PC-3 (cell line): ENCODE data around the gene FAM13A. TPM values are rescaled to one million over a fixed set of nuclear protein-coding genes. Genes with fewer than 3 reads are reported as not detected.

Experiments
- ATAC-seq: fragments of 200-7000 bp; cut with Tn5 transposase; 2 replicates; pipeline ENCODE4 v1.9.1; 2020; ENCODE audit warnings: mild to moderate bottlenecking, moderate library complexity
- BruUV-seq: library from RNA; stranded (reverse); fragments of 400-500 nt; replicated peaks from 2 replicates; lab custom pipeline; 2021; lab: Mats Ljungman, UMichigan
- CTCF ChIA-PET: fragments of 300-600 bp; sonication (Branson Sonifier 250); formaldehyde crosslinking; loops from one replicate; lab custom pipeline; 2022; ENCODE audit warnings: antibody characterized with exemption; lab: Charles Lee
- POLR2A ChIA-PET: fragments of 300-600 bp; sonication (Branson Sonifier 250); formaldehyde crosslinking; loops from one replicate; lab custom pipeline; 2022; ENCODE audit warnings: antibody characterized with exemption; ENCODE audit not compliant: unreplicated experiment; lab: Charles Lee
- DNase-seq: peaks from one replicate; pipeline ENCODE4 v3.0.0-alpha.2; 2015
- H2AFZ ChIP-seq: fragments of 300-600 bp; sonication (generic); 2 replicates; pipeline ENCODE4 v1.6.0; 2016; ENCODE audit warnings: antibody characterized with exemption, low read length
- H3F3A ChIP-seq: fragments of 300-600 bp; sonication (generic); one replicate; pipeline ENCODE4 v1.6.0; 2017; ENCODE audit warnings: antibody characterized with exemption, low read length, control low read depth, mild to moderate bottlenecking; ENCODE audit not compliant: unreplicated experiment
- H3K27ac ChIP-seq: fragments of 300-600 bp; sonication (generic); 2 replicates; pipeline ENCODE4 v1.5.1; 2016; ENCODE audit warnings: mild to moderate bottlenecking, low read length
- H3K27me3 ChIP-seq: fragments of 300-600 bp; sonication (generic); 2 replicates; pipeline ENCODE4 v1.6.1; 2016; ENCODE audit warnings: low read length, mixed read lengths
- H3K36me3 ChIP-seq: fragments of 300-600 bp; sonication (generic); 2 replicates; pipeline ENCODE4 v1.6.1; 2016; ENCODE audit warnings: low read depth, mixed run types, low read length, mixed read lengths
- H3K4me1 ChIP-seq: fragments of 300-600 bp; sonication (generic); 2 replicates; pipeline ENCODE4 v1.5.1; 2016; ENCODE audit warnings: low read length; ENCODE audit not compliant: insufficient read depth
- H3K4me2 ChIP-seq: fragments of 300-600 bp; sonication (generic); 2 replicates; pipeline ENCODE4 v1.6.0; 2016; ENCODE audit warnings: low read length
- H3K4me3 ChIP-seq: fragments of 300-600 bp; sonication (generic); 2 replicates; pipeline ENCODE4 v1.5.1; 2016; ENCODE audit warnings: mild to moderate bottlenecking, low read length, mixed read lengths
- H3K79me2 ChIP-seq: fragments of 300-600 bp; sonication (generic); 2 replicates; pipeline ENCODE4 v1.6.1; 2017; ENCODE audit warnings: low read length, mixed read lengths
- H3K9ac ChIP-seq: fragments of 300-600 bp; sonication (generic); 2 replicates; pipeline ENCODE4 v1.6.0; 2016; ENCODE audit warnings: mild to moderate bottlenecking, low read length
- H3K9me2 ChIP-seq: fragments of 300-600 bp; sonication (generic); replicated peaks from 2 replicates; pipeline ENCODE4 v1.6.1; 2016; ENCODE audit warnings: mixed run types, low read length, mixed read lengths
- H3K9me3 ChIP-seq: fragments of 300-600 bp; sonication (generic); 2 replicates; pipeline ENCODE4 v1.6.1; 2016; ENCODE audit warnings: low read length, mixed read lengths
- H4K20me1 ChIP-seq: fragments of 300-600 bp; sonication (generic); 2 replicates; pipeline ENCODE4 v1.6.1; 2016; ENCODE audit warnings: low read length, mixed read lengths
- CTCF ChIP-seq: fragments of 300-600 bp; sonication (generic); conservative IDR thresholded peaks from 2 replicates; pipeline ENCODE4 v1.5.1; 2017; ENCODE audit warnings: antibody characterized with exemption, low read depth, mild to moderate bottlenecking, low read length
- EZH2 ChIP-seq: fragments of 300-600 bp; sonication (generic); IDR thresholded peaks from one replicate; pipeline ENCODE4 v1.6.1; 2017; ENCODE audit warnings: antibody characterized with exemption, mild to moderate bottlenecking, low read length; ENCODE audit not compliant: unreplicated experiment
- EZH2phosphoT487 ChIP-seq: fragments of 300-600 bp; sonication (generic); IDR thresholded peaks from 2 replicates; pipeline ENCODE4 v1.6.1; 2018; ENCODE audit warnings: mild to moderate bottlenecking, antibody characterized with exemption, low read length, borderline replicate concordance
- intact Hi-C: fragments of 100-400 bp; cut with micrococcal nuclease; formaldehyde crosslinking; loops from 2 replicates; pipeline ENCODE4 v1.9.0; 2023
- total RNA-seq: library from RNA; depleted of rRNA; stranded (reverse); fragments of >200 nt; gene quantifications from 2 replicates; pipeline ENCODE4 v1.2.3, GENCODE V29; 2014

Gene FAM13A
- total RNA-seq, 1 experiment from 2014 or later = 8.6 TPM

- DNase-seq (no peak), ATAC-seq (no peak)
- Histone ChIP-seq H3K9me2 (no peaks in the 10 kb centered on the region), H3K4me1 (no peaks in the 10 kb centered on the region), H3K79me2 (no peaks in the 10 kb centered on the region), H3K36me3 (no peaks in the 10 kb centered on the region), H3K27me3 (no peaks in the 10 kb centered on the region), H3K9me3 (no peaks in the 10 kb centered on the region), H3F3A (no peaks in the 10 kb centered on the region), H3K9ac (no peak overlapping the region), H4K20me1 (no peaks in the 10 kb centered on the region), H3K4me3 (no peak overlapping the region), H2AFZ (no peak overlapping the region), H3K27ac (no peak overlapping the region), H3K4me2 (no peak overlapping the region)
- ChIA-PET CTCF (no interaction called here), POLR2A (no interaction called here)
- no TSS peak for BruUV-seq
- no peak for TF ChIP-seq CTCF
- no peak for TF ChIP-seq EZH2
- no peak for TF ChIP-seq EZH2phosphoT487
- intact Hi-C loops = no loop called here
Measured at GRCh38 chr4:88836216-88836615, 220.8 kb downstream of the FAM13A start.

- H3K79me2 ChIP-seq = no peaks in the 10 kb centered on the region
- POLR2A ChIA-PET = no interaction called here
- H3K4me2 ChIP-seq = no peak overlapping the region
- CTCF ChIA-PET = no interaction called here
- ATAC-seq (no peak), DNase-seq (no peak)
- H2AFZ ChIP-seq = no peak overlapping the region
- H3K9me3 ChIP-seq = no peaks in the 10 kb centered on the region
- no peak overlapping the region for H3K27ac ChIP-seq
- no peaks in the 10 kb centered on the region for H3K36me3 ChIP-seq
- intact Hi-C loops = no loop called here
- TF ChIP-seq EZH2 = no peak
- H3K4me1 ChIP-seq = 0 out of 2 replicates have a peak, but pooled peaks cover 5% of the 10 kb centered on the region
- no TSS peak for BruUV-seq
- no peak overlapping the region for H3K9ac ChIP-seq
- H3K9me2 ChIP-seq = no peaks in the 10 kb centered on the region
- H3K27me3 ChIP-seq = no peaks in the 10 kb centered on the region
- no peaks in the 10 kb centered on the region for H3F3A ChIP-seq
- no peaks in the 10 kb centered on the region for H4K20me1 ChIP-seq
- no peak overlapping the region for H3K4me3 ChIP-seq
Measured at GRCh38 chr4:88831031-88831430, 226.0 kb downstream of the FAM13A start.

- no peak for ATAC-seq
- Histone ChIP-seq H3F3A (no peaks in the 10 kb centered on the region), H3K9me3 (no peaks in the 10 kb centered on the region), H4K20me1 (no peaks in the 10 kb centered on the region), H3K4me1 (0 out of 2 replicates have a peak, but pooled peaks cover 5% of the 10 kb centered on the region), H3K4me3 (no peak overlapping the region), H3K4me2 (no peak overlapping the region), H3K36me3 (no peaks in the 10 kb centered on the region), H3K9ac (no peak overlapping the region), H3K27me3 (no peaks in the 10 kb centered on the region), H2AFZ (no peak overlapping the region), H3K79me2 (no peaks in the 10 kb centered on the region), H3K9me2 (no peaks in the 10 kb centered on the region), H3K27ac (no peak overlapping the region)
- no TSS peak for BruUV-seq
- TF ChIP-seq EZH2phosphoT487 (no peak), CTCF (no peak), EZH2 (no peak)
- intact Hi-C loops = no loop called here
- ChIA-PET POLR2A (no interaction called here), CTCF (no interaction called here)
- DNase-seq = no peak
Measured at GRCh38 chr4:88830598-88830997, 226.4 kb downstream of the FAM13A start.
